A549 (cell line): ENCODE data around the gene ESR2. TPM values are rescaled to one million over a fixed set of nuclear protein-coding genes. Genes with fewer than 3 reads are reported as not detected.

Experiments
- ATAC-seq, 2 experiments: fragments of 200-7000 bp in 1 of 2; fragments of >200 bp in 1 of 2; cut with Nextera tagmentation in 1 of 2; cut with Tn5 transposase in 1 of 2; 3 replicates each; pipeline versions ENCODE4 v1.8.0 to v1.9.1; 2018 to 2020; ENCODE audit warnings: mild to moderate bottlenecking in 1 of 2, moderate library complexity in 1 of 2
- CTCF ChIA-PET: fragments of 300-600 bp; sonication (Branson Sonifier 250); formaldehyde crosslinking; extraction: SDS; loops from one replicate; lab custom pipeline; 2021; ENCODE audit warnings: antibody characterized with exemption, inconsistent platforms; lab: Yijun Ruan, JAX
- POLR2A ChIA-PET: fragments of 350-600 bp; formaldehyde crosslinking; extraction: SDS; loops from one replicate; lab custom pipeline; 2021; ENCODE audit warnings: antibody characterized with exemption, inconsistent platforms; lab: Yijun Ruan, JAX
- DNase-seq, 2 experiments: peaks; one replicate each; pipeline versions ENCODE4 v3.0.0 to v3.0.0-alpha.2; 2011 to 2016; ENCODE audit warnings: low read depth in 1 of 2, low spot score in 1 of 2
- FAIRE-seq: peaks from 2 replicates; lab custom pipeline; 2011; peaks lifted over from hg19 to GRCh38; lab: Jason Lieb, UNC
- H3K27ac ChIP-seq, 2 experiments: fragments of >200 bp; sonication (Bioruptor Twin); formaldehyde crosslinking; 3 replicates each; pipeline ENCODE4 v1.5.1; 2016 to 2017
- H3K4me1 ChIP-seq: fragments of >200 bp; sonication (Bioruptor Twin); formaldehyde crosslinking; 3 replicates; pipeline ENCODE4 v1.6.1; 2016
- H3K4me2 ChIP-seq: fragments of >200 bp; sonication (Bioruptor Twin); formaldehyde crosslinking; 3 replicates; pipeline ENCODE4 v1.6.1; 2016
- H3K4me3 ChIP-seq: fragments of >200 bp; sonication (Bioruptor Twin); formaldehyde crosslinking; 3 replicates; pipeline ENCODE4 v1.5.1; 2016
- H3K9me3 ChIP-seq: fragments of >200 bp; sonication (Bioruptor Twin); formaldehyde crosslinking; 3 replicates; pipeline ENCODE4 v1.6.1; 2016
- CHD4 ChIP-seq: fragments of 200-600 bp; sonication (generic); IDR thresholded peaks from 2 replicates; pipeline ENCODE4 v1.6.1; 2016; ENCODE audit warnings: antibody characterized with exemption, mild to moderate bottlenecking, borderline replicate concordance
- EHF ChIP-seq: fragments of 250-450 bp; sonication (Bioruptor Pico); IDR thresholded peaks from 2 replicates; pipeline ENCODE4 v1.5.0; 2020; ENCODE audit warnings: mild to moderate bottlenecking
- EHMT2 ChIP-seq: fragments of 200-600 bp; sonication (generic); IDR thresholded peaks from 2 replicates; pipeline ENCODE4 v1.6.1; 2016; ENCODE audit warnings: antibody characterized with exemption, low read depth, mild to moderate bottlenecking, moderate library complexity
- FOSB ChIP-seq: fragments of 250-450 bp; sonication (Bioruptor Pico); IDR thresholded peaks from 2 replicates; pipeline ENCODE4 v1.5.0; 2020; ENCODE audit warnings: mild to moderate bottlenecking, moderate library complexity
- JUNB ChIP-seq: fragments of >200 bp; sonication (Bioruptor Twin); formaldehyde crosslinking; IDR thresholded peaks from 2 replicates; pipeline ENCODE4 v1.6.1; 2016
- MAZ ChIP-seq: fragments of 150-350 bp; IDR thresholded peaks from 2 replicates; pipeline ENCODE4 v1.6.1; 2014; ENCODE audit warnings: antibody characterized with exemption, low read depth, low read length, borderline replicate concordance
- RAD21 ChIP-seq, 2 experiments: fragments of >200 bp in 1 of 2; sonication (Bioruptor Twin) in 1 of 2; formaldehyde crosslinking in 1 of 2; IDR thresholded peaks in 1 of 2; conservative IDR thresholded peaks in 1 of 2; 2 replicates in 1 of 2; 3 replicates in 1 of 2; pipeline ENCODE4 v1.6.1; 2012 to 2018; ENCODE audit warnings: inconsistent platforms in 1 of 2
- RNF2 ChIP-seq: fragments of 200-600 bp; sonication (generic); IDR thresholded peaks from 2 replicates; pipeline ENCODE4 v1.6.1; 2016; ENCODE audit warnings: low read depth, mild to moderate bottlenecking, antibody characterized with exemption, moderate library complexity, borderline replicate concordance
- TP53 ChIP-seq: fragments of 250-450 bp; sonication (Bioruptor Pico); IDR thresholded peaks from 2 replicates; pipeline ENCODE4 v1.5.0; 2021; ENCODE audit warnings: mild to moderate bottlenecking, moderate library complexity
- ZC3H11A ChIP-seq: fragments of 450-650 bp; IDR thresholded peaks from 2 replicates; pipeline ENCODE4 v1.6.1; 2014; ENCODE audit warnings: antibody characterized with exemption, mild to moderate bottlenecking
- WGBS: methylation state at CpG from one replicate; pipeline ENCODE4 v1.1.6; 2017; ENCODE audit errors: missing lambda C conversion rate; 5-methylcytosine and 5-hydroxymethylcytosine counted together
- polyA plus RNA-seq, 4 experiments: library from polyadenylated mRNA; depleted of rRNA in 3 of 4; stranded (reverse); fragments of >200 nt; fragmentation: RNase III in 1 of 4; extraction: RNeasy Plus Mini Kit Qiagen cat#74134 plus additional on column Dnase treatment in 1 of 4; gene quantifications; 2 replicates in 3 of 4; 3 replicates in 1 of 4; pipeline ENCODE4 v1.2.3, GENCODE V29; 2011 to 2017
- TF ChIP-seq, protein P1 (sequence below): IDR thresholded peaks from 2 replicates; pipeline ENCODE4 v1.6.1; 2012
- TF ChIP-seq, protein P2 (sequence below): fragments of 150-350 bp; IDR thresholded peaks from 2 replicates; pipeline ENCODE4 v1.6.1; 2014; ENCODE audit warnings: low read depth, mild to moderate bottlenecking, low read length
- TF ChIP-seq, protein P3 (sequence below): fragments of 450-650 bp; IDR thresholded peaks from 2 replicates; pipeline ENCODE4 v1.6.1; 2014; ENCODE audit warnings: antibody characterized with exemption
- TF ChIP-seq, protein P4 (sequence below): fragments of 250-450 bp; sonication (Bioruptor Pico); IDR thresholded peaks from 2 replicates; pipeline ENCODE4 v1.5.0; 2020; ENCODE audit warnings: low read depth, mild to moderate bottlenecking, moderate library complexity
- TF ChIP-seq, protein P5 (sequence below): fragments of 200-600 bp; sonication (generic); IDR thresholded peaks from 2 replicates; pipeline ENCODE4 v1.6.1; 2016; ENCODE audit warnings: antibody characterized with exemption, mild to moderate bottlenecking, moderate library complexity

The ESR2 gene
- polyA plus RNA-seq, 2 of the 4 experiments (the other 2 are of a cell fraction): 0.05 to 0.06 TPM

DNA sequence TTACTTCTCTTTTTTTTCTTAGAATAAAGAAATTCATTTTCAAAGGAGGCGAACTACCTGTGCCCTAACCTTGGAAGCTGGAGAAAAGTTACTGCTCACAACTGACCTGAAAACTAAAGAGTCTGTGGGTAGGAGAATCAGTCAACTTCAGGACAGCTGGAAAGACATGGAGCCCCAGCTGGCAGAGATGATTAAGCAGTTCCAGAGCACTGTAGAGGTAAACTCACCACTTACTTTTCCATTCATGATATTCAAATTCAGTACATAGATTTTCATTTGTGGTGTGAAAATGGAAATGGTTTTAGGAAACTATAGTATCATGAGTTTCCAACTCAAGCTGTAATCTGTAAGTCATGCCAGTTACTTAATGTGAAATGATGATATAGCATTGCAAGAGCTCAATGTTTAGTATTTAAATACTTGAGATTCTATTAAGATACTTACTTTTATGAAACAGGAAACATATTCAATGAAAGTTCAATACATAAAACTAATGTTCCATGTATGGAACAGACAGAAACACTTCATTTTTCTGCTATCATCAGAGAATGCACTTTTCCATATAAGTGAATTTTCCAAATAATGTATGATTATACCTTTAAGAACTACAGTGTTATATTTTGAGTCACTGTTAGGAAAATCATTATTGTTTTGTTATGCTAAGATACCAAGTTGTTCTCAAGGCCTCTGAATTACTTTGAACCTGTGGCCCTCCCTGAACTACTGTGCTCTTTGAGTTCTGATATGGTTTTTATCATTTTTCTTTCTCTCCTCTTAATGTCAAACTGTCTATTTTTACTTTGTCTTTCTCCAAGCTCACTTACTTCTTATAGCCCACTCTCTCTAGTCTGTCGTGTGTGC lies 119.0 kb downstream of the ESR2 start:
- no peak for FAIRE-seq
- ChIA-PET POLR2A (no interaction called here), CTCF (interaction anchor here (0.8 to 1.4 kb wide), 2 partner anchors 121 to 200 kb away, joined by 3 to 5 read pairs; no protein-coding TSS in a partner anchor)
- 88% methylated on average over 2 of the region's 2 CpGs for WGBS
- Histone ChIP-seq H3K27ac (no peak overlapping the region), H3K4me2 (no peak overlapping the region), H3K4me1 (no peaks in the 10 kb centered on the region), H3K9me3 (no peaks in the 10 kb centered on the region), H3K4me3 (no peak overlapping the region)
- no peak for ATAC-seq
- TF ChIP-seq EHF (CRISPR knock-in tag): no peak
- TF ChIP-seq TP53 (CRISPR knock-in tag): no peak
- TF ChIP-seq ZC3H11A: no peak
- DNase-seq: no peak

DNA sequence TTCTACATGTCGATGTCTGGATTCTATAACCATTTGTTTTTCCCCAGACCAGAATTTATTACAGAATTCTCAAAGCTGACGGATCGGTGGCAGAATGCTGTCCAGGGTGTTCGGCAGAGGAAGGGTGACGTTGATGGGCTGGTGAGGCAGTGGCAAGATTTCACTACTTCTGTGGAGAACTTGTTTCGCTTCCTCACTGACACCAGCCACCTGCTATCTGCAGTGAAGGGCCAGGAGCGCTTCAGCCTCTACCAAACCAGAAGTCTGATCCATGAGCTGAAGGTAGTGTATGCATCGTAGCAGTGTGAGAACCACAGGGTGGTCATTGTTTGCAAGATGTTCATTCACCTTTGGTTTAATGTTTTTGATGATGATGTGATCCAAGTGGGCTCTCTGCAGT lies 124.0 kb downstream of the ESR2 start:
- CTCF ChIA-PET: interaction anchor here (1.3 to 1.4 kb wide), 2 partner anchors 8 to 11 kb away, joined by 3 to 4 read pairs; no protein-coding TSS in a partner anchor

DNA sequence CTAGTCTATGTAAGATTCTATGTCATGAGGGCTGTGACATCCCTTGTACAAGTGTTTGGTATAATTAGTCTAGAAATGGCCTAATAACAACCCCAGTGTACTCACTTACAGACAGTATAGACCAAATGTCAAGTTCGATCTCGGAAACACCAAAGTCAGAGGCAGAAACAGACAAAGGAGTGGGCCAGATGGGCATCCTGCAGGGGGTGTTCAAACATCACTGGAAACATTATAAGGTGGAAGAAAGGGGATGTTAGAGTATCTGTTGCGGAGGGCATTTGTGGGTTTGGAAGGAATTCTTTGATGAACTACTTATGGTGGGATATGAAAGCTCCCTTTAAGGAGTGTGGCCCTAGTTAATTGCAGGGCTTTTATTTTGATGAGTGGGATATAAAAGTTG lies 134.6 kb downstream of the ESR2 start:
- H3K27ac ChIP-seq: no peak overlapping the region
- no peak overlapping the region for H3K4me3 ChIP-seq
- no peak for FAIRE-seq
- H3K4me1 ChIP-seq: no peaks in the 10 kb centered on the region
- CTCF ChIA-PET: interaction anchor here (1.0 kb wide), 2 partner anchors 9 to 10 kb away, joined by 3 read pairs; no protein-coding TSS in a partner anchor
- no peak overlapping the region for H3K4me2 ChIP-seq
- WGBS: 97% methylated on average over 3 of the region's 3 CpGs
- no peak for ATAC-seq
- peak in 1 of 2 experiments; percentile 27; a peak in 1 of 5 replicates for TF ChIP-seq RAD21 (conservative IDR thresholded peaks at IDR 0.05 in 1 of 2, IDR thresholded peaks at IDR 0.05 in 1 of 2)
- TF ChIP-seq, protein P1, sequence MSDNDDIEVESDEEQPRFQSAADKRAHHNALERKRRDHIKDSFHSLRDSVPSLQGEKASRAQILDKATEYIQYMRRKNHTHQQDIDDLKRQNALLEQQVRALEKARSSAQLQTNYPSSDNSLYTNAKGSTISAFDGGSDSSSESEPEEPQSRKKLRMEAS: no peak
- TF ChIP-seq, all 56 proteins: peak for 1
- H3K9me3 ChIP-seq: no peaks in the 10 kb centered on the region
- no peak for DNase-seq
- POLR2A ChIA-PET: no interaction called here

More for the DNA sequence above, 124.0 kb downstream of the ESR2 start:
- H3K4me2 ChIP-seq: no peak overlapping the region
- no peak overlapping the region for H3K4me3 ChIP-seq
- 93% methylated on average over 8 of the region's 8 CpGs for WGBS
- POLR2A ChIA-PET: no interaction called here
- FAIRE-seq (no peak), ATAC-seq (no peak), DNase-seq (no peak)
- no peak for TF ChIP-seq CHD4
- no peak overlapping the region for H3K27ac ChIP-seq
- H3K4me1 ChIP-seq: no peaks in the 10 kb centered on the region
- H3K9me3 ChIP-seq: no peaks in the 10 kb centered on the region

DNA sequence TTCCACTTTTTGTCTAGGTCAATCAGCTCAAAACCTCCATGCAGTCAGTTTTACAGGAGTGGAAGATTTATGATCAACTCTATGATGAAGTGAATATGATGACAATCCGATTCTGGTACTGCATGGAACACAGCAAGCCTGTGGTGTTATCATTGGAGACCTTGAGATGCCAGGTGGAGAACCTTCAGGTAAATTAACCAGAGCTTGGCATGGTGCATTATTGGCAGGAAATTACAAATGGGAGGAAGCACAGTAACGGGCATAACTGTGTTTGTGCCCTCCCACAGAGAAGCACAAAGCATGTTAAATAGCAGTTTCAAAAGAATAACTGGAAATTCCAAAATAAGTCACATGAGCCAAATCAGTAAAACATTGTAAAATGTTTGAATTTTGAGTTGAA lies 135.6 kb downstream of the ESR2 start:
- TF ChIP-seq EHMT2 (no peak), FOSB (CRISPR knock-in tag) (no peak), RNF2 (no peak), JUNB (no peak), MAZ (no peak)
- TF ChIP-seq, protein P2, sequence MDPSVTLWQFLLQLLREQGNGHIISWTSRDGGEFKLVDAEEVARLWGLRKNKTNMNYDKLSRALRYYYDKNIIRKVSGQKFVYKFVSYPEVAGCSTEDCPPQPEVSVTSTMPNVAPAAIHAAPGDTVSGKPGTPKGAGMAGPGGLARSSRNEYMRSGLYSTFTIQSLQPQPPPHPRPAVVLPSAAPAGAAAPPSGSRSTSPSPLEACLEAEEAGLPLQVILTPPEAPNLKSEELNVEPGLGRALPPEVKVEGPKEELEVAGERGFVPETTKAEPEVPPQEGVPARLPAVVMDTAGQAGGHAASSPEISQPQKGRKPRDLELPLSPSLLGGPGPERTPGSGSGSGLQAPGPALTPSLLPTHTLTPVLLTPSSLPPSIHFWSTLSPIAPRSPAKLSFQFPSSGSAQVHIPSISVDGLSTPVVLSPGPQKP: no peak
- TF ChIP-seq, protein P3, sequence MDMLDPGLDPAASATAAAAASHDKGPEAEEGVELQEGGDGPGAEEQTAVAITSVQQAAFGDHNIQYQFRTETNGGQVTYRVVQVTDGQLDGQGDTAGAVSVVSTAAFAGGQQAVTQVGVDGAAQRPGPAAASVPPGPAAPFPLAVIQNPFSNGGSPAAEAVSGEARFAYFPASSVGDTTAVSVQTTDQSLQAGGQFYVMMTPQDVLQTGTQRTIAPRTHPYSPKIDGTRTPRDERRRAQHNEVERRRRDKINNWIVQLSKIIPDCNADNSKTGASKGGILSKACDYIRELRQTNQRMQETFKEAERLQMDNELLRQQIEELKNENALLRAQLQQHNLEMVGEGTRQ: no peak
- TF ChIP-seq, protein P4, sequence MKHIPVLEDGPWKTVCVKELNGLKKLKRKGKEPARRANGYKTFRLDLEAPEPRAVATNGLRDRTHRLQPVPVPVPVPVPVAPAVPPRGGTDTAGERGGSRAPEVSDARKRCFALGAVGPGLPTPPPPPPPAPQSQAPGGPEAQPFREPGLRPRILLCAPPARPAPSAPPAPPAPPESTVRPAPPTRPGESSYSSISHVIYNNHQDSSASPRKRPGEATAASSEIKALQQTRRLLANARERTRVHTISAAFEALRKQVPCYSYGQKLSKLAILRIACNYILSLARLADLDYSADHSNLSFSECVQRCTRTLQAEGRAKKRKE (CRISPR knock-in tag): no peak
- TF ChIP-seq, protein P5, sequence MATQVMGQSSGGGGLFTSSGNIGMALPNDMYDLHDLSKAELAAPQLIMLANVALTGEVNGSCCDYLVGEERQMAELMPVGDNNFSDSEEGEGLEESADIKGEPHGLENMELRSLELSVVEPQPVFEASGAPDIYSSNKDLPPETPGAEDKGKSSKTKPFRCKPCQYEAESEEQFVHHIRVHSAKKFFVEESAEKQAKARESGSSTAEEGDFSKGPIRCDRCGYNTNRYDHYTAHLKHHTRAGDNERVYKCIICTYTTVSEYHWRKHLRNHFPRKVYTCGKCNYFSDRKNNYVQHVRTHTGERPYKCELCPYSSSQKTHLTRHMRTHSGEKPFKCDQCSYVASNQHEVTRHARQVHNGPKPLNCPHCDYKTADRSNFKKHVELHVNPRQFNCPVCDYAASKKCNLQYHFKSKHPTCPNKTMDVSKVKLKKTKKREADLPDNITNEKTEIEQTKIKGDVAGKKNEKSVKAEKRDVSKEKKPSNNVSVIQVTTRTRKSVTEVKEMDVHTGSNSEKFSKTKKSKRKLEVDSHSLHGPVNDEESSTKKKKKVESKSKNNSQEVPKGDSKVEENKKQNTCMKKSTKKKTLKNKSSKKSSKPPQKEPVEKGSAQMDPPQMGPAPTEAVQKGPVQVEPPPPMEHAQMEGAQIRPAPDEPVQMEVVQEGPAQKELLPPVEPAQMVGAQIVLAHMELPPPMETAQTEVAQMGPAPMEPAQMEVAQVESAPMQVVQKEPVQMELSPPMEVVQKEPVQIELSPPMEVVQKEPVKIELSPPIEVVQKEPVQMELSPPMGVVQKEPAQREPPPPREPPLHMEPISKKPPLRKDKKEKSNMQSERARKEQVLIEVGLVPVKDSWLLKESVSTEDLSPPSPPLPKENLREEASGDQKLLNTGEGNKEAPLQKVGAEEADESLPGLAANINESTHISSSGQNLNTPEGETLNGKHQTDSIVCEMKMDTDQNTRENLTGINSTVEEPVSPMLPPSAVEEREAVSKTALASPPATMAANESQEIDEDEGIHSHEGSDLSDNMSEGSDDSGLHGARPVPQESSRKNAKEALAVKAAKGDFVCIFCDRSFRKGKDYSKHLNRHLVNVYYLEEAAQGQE: no peak
- ATAC-seq: no peak
- Histone ChIP-seq H3K4me1 (no peaks in the 10 kb centered on the region), H3K27ac (no peak overlapping the region), H3K4me2 (no peak overlapping the region), H3K9me3 (no peaks in the 10 kb centered on the region), H3K4me3 (no peak overlapping the region)
- FAIRE-seq: no peak
- WGBS: 71% methylated on average over 2 of the region's 2 CpGs
- CTCF ChIA-PET: interaction anchor here (0.6 to 1.0 kb wide), 2 partner anchors 11 to 504 kb away, joined by 3 to 4 read pairs; no protein-coding TSS in a partner anchor
- POLR2A ChIA-PET: no interaction called here
- no peak for DNase-seq
